HG03095 (cell line): ENCODE data around the gene NUBP2.

Experiments
- ATAC-seq: cut with Tn5 transposase; IDR thresholded peaks from one replicate; pipeline ENCODE4 v1.9.1; 2021; ENCODE audit warnings: moderate library complexity; ENCODE audit not compliant: unreplicated experiment

Gene NUBP2

DNA sequence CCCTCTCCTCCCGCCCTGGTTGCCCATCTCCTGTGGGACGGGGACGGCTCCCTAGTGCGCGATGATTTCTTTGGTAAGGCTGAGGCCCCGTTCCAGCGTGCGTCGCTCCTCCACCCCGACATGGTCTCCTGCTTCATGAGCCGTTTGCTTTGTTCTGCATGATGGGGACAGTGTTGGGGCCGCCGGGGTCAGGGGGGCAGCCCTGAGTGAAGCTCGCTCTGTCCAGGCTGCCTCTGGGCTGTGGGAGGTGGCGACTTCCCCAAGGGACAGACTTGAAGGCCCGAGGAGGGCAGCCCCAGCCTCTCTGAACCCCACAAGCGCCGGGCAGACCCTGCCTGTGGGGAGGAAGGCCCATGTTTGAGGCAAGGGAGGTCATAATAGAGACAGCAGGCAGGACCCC, 23.8 kb upstream of the NUBP2 start:
- ATAC-seq = no peak

DNA sequence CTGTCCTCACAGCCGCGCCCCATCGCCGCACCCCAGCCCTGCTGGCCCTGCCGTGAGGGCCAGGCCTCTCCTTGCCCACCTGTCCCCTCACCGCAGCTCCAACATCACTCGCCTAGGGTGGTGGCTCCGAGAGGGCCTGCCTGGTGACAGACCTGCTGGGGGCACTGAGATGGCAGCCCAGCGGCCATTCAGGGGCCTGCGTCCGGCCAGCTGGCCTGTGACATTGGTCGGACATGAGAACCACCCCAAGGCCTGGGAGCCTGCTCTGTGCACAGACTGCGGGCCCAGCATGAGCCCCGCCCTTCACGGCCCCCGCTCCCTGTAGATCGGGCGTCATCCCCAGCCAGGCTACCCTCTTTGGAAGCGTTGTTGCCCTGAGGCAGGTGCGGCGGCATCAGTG, 23.2 kb upstream of the NUBP2 start:
- ATAC-seq = no peak

DNA sequence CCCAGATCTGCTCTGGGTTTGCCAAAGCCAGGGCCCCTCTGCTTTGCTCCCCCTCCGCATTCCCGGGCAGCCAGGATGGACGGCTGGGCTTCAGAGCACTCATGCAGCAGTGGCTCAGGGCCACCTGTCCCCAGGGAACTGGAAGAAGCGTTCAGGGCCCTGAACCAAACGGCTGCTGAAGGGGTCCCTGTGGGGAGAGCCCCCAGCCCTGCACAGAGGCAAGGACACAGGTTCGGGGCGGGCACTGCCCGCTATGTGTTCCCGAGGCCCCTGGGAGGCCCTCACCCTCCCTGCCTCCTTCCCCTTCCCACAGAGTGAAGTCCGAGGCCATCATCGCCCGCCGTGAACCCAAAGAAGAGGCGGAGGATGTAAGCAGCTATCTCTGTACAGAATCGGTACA, 21.8 kb upstream of the NUBP2 start:
- ATAC-seq = no peak

DNA sequence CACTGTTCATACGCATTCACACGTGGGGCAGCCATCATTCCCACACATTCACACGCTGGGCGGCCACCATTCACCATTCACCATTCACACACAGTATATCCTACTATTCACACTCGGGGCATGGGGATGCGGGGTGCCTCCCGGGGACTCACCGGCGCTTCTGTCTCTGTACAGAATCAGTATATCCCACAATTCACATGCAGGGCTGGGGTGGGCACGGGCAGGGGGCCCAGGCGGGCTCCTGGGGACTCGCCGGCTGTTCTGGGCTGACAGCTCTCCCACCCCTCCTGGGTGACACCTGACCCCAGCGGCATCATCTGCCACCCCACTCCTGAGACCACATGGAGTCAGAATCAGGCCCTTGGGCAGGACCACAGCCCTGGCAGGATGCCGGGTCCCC, 21.0 kb upstream of the NUBP2 start:
- no peak for ATAC-seq

DNA sequence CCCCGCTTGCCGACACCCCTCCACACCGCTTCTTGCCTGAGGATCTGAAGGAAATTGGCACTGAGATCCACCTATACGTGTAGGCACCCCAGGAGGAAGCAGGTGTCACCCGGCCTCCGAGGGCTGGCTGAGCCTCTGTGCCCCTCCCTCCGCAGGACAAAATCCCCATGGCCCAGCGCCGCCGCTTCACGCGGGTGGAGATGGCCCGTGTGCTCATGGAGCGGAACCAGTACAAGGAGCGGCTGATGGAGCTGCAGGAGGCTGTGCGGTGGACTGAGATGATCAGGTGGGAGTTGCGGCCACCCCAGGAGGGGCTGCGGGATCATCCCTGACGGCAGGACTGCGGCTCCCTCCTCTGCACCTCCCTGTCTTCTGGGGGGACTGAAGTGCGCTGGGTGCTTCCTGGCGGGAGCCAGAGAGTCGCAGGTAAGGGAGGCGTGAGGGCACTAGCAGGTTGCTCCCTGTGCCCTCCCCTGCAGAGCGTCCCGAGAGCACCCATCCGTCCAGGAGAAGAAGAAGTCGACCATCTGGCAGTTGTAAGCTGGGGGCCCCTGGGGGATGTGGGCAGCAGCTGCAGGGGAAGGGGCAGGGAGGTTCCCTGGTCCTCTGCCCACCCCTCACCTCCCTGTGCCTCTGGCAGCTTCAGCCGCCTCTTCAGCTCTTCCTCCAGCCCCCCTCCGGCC, 20.4 kb upstream of the NUBP2 start:
- no peak for ATAC-seq

DNA sequence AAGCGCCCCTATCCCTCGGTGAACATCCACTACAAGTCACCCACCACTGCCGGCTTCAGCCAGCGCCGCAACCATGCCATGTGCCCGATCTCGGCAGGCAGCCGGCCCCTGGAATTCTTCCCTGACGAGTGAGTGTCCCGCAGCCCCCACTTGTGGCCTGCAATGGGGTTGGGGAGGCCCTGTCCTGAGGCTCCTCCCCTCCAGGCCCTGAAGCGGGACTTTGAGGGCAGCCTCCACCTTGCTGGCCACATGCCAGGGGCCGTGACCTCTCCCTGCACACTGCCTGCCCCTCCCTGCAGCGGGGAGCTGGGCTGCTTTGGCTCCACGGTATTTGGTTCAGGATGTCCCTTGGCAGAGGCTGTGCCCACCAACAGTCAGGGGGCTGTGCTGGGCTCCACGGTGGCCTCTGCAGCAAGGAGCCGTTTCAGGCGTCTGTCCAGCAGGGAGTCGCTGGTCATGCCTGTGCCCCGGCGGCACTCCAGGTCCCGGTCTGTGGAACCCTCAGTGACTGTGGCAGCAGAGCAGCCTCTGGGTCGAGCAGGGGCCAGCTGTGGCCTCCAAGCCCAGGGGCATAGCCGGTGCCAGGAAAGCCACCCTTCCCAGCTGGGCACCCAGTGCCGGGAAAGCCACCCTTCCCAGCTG, 19.8 kb upstream of the NUBP2 start:
- ATAC-seq = no peak

DNA sequence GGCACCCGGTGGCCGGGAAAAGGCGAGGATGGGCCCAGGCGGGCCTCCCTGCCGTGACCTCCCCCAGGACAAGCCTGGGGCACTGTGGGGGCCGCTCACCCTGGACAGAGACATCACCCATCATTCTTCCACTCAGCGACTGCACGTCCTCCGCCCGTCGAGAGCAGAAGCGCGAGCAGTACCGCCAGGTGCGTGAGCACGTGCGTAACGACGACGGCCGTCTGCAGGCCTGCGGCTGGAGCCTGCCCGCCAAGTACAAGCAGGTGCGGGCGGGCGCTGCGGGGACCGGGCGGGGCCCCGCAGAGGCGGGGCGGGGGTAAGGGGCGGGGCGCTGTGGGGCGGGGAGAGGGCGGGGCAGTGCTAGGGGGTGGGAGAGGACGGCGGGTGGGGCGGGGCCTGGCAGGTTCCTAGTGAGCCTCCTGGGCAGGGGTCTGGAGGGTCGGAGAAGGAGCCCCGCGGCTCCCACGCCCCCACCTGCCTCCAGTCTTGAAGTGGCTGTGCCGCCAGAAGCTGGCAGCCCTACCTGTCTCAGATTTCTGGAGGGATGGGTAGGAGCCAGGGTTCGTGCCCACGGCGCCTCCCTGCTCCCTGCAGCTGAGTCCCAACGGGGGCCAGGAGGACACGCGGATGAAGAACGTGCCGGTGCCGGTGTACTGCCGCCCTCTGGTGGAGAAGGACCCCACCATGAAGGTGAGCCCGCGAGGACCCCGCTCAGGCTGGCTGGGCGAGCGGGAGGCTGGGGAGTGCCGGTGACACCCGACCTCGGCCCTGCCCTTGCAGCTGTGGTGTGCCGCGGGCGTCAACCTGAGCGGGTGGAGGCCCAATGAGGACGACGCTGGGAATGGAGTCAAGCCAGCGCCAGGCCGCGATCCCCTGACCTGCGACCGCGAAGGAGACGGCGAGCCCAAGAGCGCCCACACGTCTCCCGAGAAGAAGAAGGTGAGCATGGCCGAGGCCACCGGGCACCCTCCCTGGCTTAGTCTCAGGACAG, 18.9 kb upstream of the NUBP2 start:
- ATAC-seq = no peak

DNA sequence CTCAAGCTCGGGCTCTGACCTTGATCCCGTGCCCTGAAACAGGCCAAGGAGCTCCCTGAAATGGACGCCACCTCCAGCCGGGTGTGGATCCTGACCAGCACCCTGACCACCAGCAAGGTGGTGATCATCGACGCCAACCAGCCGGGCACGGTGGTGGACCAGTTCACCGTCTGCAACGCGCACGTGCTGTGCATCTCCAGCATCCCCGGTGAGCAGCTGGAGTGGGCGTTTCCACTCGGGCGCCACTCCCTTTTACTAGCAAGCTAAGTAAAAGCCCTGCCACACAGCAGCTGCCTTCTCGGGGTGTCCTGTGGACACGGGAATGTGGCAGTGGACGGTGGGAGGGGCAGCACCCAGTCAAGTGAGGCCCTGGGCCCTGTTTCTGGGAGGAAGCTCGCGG, 17.8 kb upstream of the NUBP2 start:
- no peak for ATAC-seq

DNA sequence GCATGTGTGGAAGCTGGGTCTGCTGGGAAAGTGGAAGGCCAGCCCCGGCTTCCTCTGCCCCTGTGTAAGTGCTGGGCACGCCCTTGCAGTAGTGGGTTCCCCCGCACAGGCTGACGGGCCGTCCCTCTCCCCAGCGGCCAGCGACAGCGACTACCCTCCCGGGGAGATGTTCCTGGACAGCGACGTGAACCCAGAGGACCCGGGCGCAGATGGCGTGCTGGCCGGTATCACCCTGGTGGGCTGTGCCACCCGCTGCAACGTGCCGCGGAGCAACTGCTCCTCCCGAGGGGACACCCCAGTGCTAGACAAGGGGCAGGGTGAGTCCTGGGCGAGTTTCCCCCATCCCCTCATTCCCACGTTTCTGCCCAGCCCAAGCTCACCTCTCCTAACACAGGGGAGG, 16.9 kb upstream of the NUBP2 start:
- ATAC-seq = no peak

DNA sequence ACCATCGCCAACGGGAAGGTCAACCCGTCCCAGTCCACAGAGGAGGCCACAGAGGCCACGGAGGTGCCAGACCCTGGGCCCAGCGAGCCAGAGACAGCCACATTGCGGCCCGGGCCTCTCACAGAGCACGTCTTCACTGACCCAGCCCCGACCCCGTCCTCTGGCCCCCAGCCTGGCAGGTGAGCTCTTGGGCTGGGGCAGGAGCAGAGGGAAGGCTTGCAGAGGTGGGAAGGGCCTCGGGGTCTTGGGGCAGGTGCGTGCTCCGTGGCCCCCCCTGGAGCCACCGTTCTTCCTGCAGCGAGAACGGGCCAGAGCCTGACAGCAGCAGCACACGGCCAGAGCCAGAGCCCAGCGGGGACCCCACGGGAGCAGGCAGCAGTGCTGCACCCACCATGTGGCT, 16.5 kb upstream of the NUBP2 start:
- ATAC-seq = no peak

DNA sequence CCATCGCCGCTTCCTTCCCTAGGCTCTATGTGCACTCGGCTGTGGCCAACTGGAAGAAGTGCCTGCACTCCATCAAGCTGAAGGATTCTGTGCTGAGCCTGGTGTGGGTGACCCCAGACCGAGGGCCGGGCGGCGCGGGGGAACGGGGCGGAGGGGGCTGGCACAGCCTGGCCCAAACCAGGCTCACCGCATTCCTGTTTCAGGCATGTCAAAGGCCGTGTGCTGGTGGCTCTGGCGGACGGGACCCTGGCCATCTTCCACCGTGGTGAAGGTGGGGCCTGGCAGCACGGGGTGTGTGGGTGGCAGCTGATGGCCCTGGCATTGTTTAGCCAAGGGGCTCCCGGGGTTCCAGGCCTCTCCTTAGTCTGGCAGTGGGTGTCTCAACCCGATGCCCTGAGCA, 16.1 kb upstream of the NUBP2 start:
- ATAC-seq = no peak

DNA sequence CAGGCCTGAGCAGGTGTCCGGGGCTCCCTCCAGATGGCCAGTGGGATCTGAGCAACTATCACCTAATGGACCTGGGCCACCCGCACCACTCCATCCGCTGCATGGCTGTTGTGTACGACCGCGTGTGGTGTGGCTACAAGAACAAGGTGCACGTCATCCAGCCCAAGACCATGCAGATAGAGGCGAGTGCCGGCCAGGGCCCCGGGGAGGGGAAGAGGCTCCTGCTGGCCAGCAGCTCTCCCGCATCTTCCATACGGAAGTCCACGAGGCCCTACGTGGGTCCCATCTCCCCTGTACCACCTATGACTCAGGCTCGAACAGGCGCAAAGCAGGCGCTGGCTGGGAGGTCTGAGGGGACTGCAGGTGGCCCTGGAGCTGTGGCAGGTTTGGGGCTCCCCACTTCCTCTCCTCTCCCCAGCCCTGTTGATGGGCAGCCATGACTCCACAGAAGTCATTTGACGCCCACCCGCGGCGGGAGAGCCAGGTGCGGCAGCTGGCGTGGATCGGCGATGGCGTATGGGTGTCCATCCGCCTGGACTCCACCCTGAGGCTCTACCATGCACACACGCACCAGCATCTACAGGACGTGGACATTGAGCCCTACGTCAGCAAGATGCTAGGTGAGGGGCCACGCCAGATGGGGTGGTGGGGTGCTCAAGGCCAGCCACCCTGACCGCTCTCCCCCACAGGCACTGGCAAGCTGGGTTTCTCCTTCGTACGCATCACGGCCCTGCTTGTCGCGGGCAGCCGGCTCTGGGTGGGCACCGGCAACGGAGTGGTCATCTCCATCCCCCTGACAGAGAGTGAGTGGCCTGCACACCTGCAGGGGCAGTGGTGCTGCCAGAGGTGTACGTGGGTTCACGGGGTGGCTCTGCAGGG, 15.4 kb upstream of the NUBP2 start:
- no peak for ATAC-seq

DNA sequence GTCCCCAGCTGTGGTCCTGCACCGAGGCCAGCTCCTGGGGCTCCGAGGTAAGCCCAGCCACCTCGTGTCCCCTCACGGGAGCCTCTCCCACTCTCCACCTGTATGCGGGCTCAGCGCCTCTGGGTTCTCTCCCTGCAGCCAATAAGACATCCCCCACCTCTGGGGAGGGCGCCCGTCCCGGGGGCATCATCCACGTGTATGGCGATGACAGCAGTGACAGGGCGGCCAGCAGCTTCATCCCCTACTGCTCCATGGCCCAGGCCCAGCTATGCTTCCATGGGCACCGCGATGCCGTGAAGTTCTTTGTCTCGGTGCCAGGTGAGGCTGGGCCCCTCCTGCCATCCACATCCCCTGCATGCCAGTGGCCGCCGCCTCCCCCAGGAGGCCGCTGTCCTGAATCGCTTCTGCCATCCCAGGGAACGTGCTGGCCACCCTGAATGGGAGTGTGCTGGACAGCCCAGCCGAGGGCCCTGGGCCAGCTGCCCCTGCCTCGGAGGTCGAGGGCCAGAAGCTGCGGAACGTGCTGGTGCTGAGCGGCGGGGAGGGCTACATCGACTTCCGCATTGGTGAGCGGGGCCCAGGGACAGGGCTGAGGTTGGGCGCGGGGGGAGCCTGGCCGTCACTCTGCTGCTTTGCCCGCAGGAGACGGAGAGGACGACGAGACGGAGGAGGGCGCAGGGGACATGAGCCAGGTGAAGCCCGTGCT, 14.5 kb upstream of the NUBP2 start:
- ATAC-seq = no peak

DNA sequence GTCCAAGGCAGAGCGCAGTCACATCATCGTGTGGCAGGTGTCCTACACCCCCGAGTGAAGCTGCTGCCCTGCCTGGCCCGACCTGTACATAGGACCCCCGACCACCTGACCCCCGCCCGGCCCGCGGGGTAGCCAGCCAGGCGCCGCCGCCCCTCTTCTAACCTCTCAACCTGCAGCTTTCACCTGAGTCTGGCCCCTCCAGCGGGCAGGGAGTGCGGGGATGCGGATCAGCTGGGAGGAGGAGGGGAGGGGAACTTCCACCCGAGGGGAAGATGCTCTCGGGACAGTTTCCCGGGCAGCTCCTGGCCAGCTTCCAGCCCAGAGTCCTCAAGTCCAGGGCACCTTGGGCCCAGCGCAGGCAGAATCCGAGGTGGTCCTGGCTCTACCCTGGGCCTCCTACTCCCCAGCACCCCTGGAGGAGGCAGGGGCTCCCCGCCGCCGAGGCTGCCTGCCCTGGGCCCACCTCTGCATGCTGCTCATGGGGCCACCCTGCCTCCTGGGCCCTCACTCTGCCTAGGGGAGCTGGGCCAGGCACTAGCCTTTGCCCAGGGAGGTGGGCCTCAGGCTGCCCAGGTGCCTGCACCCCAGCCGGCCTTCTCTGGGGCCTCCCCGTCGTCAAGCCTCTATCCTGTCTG, 13.9 kb upstream of the NUBP2 start:
- no peak for ATAC-seq

DNA sequence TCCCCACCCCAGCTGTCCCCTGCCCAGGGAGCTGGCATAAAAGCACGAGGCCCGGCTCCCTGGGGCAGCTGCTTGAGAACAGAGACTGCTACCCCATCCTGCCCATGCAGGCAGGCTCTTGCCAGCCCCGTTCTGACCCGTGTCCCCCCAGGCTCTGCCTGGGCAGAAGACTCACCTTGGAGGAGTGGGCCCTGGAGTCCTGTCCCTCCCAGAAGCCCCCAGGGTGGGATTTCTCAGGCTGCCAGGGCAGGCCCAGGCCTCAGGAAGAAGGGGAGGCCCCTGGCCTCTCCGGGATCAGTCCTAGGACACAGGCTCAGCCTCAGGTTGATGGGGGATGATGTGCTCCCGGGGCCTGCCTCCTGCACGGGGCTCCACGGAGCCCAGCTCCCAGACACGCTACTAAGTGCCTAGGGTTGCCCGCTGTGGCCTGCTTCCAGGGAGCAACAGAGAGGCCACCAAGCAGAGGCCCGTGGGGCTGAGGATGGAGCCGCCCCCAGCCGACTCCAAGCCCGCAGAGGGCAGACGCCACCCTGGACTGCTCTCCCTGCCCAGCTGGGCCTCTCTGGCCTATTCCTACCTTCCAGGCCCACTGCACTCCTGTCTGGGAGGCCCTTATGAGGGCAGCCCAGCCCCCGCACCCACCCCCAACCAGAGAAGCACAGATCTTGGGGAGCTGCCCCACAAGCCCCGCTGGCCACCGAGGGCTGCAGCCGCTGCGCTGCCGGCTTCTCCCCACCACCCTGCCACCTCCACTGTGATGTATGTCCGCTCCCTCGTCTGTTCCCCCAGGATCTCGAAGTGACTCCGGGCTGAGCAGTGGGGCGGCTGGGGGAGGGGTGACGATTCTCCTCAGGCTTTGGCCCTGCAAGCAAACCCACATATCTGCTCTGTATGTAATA, 13.1 kb upstream of the NUBP2 start:
- ATAC-seq = no peak

DNA sequence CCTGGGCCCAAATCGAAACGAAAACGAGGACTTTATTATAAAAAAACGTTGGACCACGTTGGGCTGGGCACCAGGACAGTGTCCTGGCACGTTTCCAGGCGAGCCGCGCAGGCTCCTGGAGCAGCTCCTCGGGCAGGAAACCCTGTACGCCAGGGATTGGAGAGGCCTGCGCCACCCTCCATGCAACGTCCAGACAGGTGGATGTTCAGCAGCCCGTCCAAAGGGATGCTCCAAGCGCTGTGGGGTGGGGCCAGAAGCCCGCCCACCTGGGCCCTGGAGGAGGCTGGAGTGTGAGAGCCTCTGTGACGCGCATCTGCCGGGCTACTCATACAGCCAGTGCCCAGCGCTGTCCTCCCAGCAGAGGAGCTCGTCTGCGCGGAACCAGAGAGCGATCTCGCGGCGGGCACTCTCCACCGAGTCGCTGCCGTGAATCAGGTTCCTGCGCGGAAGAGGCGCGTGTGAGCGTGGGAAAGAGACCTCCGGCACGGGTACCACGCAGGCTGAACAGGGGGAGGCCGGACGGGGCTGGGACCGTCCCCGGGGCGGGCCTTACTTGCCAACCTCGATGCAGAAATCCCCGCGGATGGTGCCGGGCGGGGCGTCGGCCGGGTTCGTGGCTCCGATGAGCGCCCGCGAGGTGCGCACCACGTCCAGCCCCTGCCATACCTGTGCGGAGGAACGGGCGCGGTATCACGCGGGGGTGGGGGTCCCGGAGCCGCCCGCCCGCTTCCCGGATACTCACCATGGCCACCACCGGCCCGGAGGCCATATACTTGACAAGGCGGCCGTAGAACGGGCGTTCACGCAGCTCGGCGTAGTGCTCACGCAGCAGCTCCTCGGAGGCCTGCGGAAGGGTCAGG, 12.2 kb upstream of the NUBP2 start:
- no peak for ATAC-seq

DNA sequence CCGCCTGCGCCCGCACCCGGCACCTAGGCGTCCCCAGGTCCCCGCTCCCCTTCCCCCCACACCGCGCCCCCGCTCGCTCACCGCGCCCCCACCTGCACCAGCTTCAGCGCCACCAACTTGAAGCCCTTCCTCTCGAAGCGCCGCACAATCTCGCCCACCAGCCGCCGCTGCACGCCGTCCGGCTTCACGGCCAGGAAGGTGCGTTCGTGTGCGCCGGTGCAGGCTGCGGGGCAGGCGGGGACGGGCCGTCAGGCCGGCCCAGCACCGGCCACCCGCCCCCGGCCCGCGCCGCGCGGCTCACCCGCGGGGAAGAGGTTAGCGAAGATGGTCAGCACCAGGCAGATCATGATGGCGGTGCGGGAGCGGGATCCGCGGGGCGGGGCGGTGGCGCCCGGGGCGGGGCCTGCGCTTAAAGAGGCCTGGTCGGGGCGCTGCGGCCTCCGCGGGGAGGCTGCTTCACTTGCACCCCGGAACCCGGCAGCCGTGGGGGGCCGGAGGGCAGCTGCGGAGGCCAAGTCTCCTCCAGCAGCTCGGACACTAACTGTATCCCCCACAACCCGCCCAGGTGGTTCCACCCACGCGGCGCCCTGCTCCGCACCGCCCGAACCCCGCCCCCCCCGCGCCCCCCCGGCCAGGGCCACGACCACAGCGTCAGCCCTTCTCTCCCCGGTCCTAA, 11.4 kb upstream of the NUBP2 start, which contains the start of gene NME3:
NME3 (minus strand) TSS at position 356 of the 676 bp plus-strand sequence; CDS start at position 347, 9 bp downstream.
- ATAC-seq = no peak
